Sigmoid colon (tissue), 7 donors: Measurements from ENCODE around the gene DRD2. TPM values are rescaled to one million over a fixed set of nuclear protein-coding genes. Genes with fewer than 3 reads are reported as not detected.

Experiments
- DNase-seq: peaks from one replicate; pipeline ENCODE4 v3.0.0-alpha.2; 2019
- H3K27ac ChIP-seq, 4 donors: fragments of 200-600 bp; sonication (generic); one replicate each; pipeline ENCODE4 v1.5.1; 2016 to 2019; ENCODE audit warnings: mild to moderate bottlenecking in 1 of 4
- H3K27me3 ChIP-seq, 3 donors: fragments of 200-600 bp; sonication (generic); one replicate each; pipeline ENCODE4 v1.5.1; 2019; ENCODE audit warnings: mild to moderate bottlenecking in 1 of 3
- H3K36me3 ChIP-seq, 4 donors: fragments of 200-600 bp; sonication (generic); one replicate each; pipeline ENCODE4 v1.5.1; 2016 to 2019
- H3K4me1 ChIP-seq, 4 donors: fragments of 200-600 bp; sonication (generic); one replicate each; pipeline ENCODE4 v1.5.1; 2017 to 2019
- H3K4me3 ChIP-seq, 4 donors: fragments of 200-600 bp; sonication (generic); one replicate each; pipeline ENCODE4 v1.5.1; 2017 to 2019; ENCODE audit warnings: mild to moderate bottlenecking in 2 of 4, moderate library complexity in 1 of 4
- H3K9me3 ChIP-seq, 4 donors: fragments of 200-600 bp in 3 of 4; sonication (generic) in 3 of 4; one replicate each; pipeline versions ENCODE4 v1.5.1 to v1.6.1; 2013 to 2019
- CTCF ChIP-seq, 4 experiments: fragments of 450-650 bp in 3 of 4; fragments of 200-600 bp in 1 of 4; IDR thresholded peaks; one replicate each; pipeline ENCODE4 v1.5.1; 2016 to 2019; ENCODE audit warnings: antibody characterized with exemption in 4 of 4, mild to moderate bottlenecking in 3 of 4, moderate library complexity in 2 of 4
- EP300 ChIP-seq, 4 donors: sonication (generic); formaldehyde crosslinking; IDR thresholded peaks; one replicate each; pipeline ENCODE4 v1.6.1; 2017; ENCODE audit warnings: antibody characterized with exemption in 4 of 4
- POLR2A ChIP-seq, 2 donors: fragments of 450-650 bp; IDR thresholded peaks; one replicate each; pipeline ENCODE4 v1.6.1; 2016; ENCODE audit warnings: antibody characterized with exemption in 2 of 2, mild to moderate bottlenecking in 2 of 2, moderate library complexity in 2 of 2
- POLR2AphosphoS5 ChIP-seq, 4 donors: sonication (generic); formaldehyde crosslinking; IDR thresholded peaks; one replicate each; pipeline ENCODE4 v1.6.1; 2017; ENCODE audit warnings: antibody characterized with exemption in 4 of 4
- WGBS, 2 donors: extraction: QIAGEN DNeasy Blood & Tissue Kit; methylation state at CpG; one replicate each; pipeline ENCODE4 v1.1.7; 2013; 5-methylcytosine and 5-hydroxymethylcytosine counted together
- intact Hi-C: fragments of 100-400 bp; cut with DNase I; formaldehyde crosslinking; loops from one replicate; pipeline ENCODE4 v1.15.1; 2023
- polyA plus RNA-seq, 3 donors: library from polyadenylated mRNA; stranded (reverse); fragments of 200-250 nt; gene quantifications; one replicate each; pipeline ENCODE4 v1.2.3, GENCODE V29; 2013
- total RNA-seq, 4 donors: library from RNA; depleted of rRNA; stranded (reverse); fragments of >200 nt; gene quantifications; one replicate each; pipeline ENCODE4 v1.1.0, GENCODE V29; 2016
- donor health status: healthy with polysubstance abuse.
- donor health status: Bipolar disorder and iron deficiency.
- donor health status: healthy.

The DRD2 gene
- total and polyA plus RNA-seq, 7 donors, result 0.19 to 1.2 (median 0.66) TPM; not detected in 2

- no peak overlapping the region for H3K27ac ChIP-seq
- no peaks in the 10 kb centered on the region for H3K27me3 ChIP-seq
- intact Hi-C loops, result no loop called here
- no peak overlapping the region for H3K4me3 ChIP-seq
- 89 to 93% methylated on average over 7 of the region's 7 CpGs for WGBS, 2 donors
- no peaks in the 10 kb centered on the region for H3K36me3 ChIP-seq
- DNase-seq, result peak; percentile 57
- no peaks in the 10 kb centered on the region for H3K4me1 ChIP-seq
- no peaks in the 10 kb centered on the region for H3K9me3 ChIP-seq
- TF ChIP-seq EP300 (IDR thresholded peaks at IDR 0.05), result no peak
- no peak for TF ChIP-seq POLR2AphosphoS5 (IDR thresholded peaks at IDR 0.05)
- no peak for TF ChIP-seq POLR2A (IDR thresholded peaks at IDR 0.05)
- no peak for TF ChIP-seq CTCF (IDR thresholded peaks at IDR 0.05)
Observed at GRCh38 chr11:113404859-113405430, 70.3 kb downstream of the DRD2 start.

- H3K27me3 ChIP-seq, result no peaks in the 10 kb centered on the region
- intact Hi-C loops, result no loop called here
- WGBS, 2 donors, result 8 to 17% methylated on average over 2 of the region's 2 CpGs
- H3K4me1 ChIP-seq, result no peaks in the 10 kb centered on the region
- no peak for TF ChIP-seq CTCF (IDR thresholded peaks at IDR 0.05)
- TF ChIP-seq POLR2A (IDR thresholded peaks at IDR 0.05), result no peak
- no peak for TF ChIP-seq EP300 (IDR thresholded peaks at IDR 0.05)
- no peak for TF ChIP-seq POLR2AphosphoS5 (IDR thresholded peaks at IDR 0.05)
- H3K9me3 ChIP-seq, result no peaks in the 10 kb centered on the region
- H3K27ac ChIP-seq, result no peak overlapping the region
- no peaks in the 10 kb centered on the region for H3K36me3 ChIP-seq
- no peak for DNase-seq
- no peak overlapping the region for H3K4me3 ChIP-seq
Observed at GRCh38 chr11:113401718-113402117, 73.5 kb downstream of the DRD2 start.

- WGBS, 2 donors, result 71 to 79% methylated on average over 5 of the region's 5 CpGs
- TF ChIP-seq EP300 (IDR thresholded peaks at IDR 0.05) (no peak), CTCF (IDR thresholded peaks at IDR 0.05) (no peak), POLR2AphosphoS5 (IDR thresholded peaks at IDR 0.05) (no peak)
- no peaks in the 10 kb centered on the region for H3K9me3 ChIP-seq
- intact Hi-C loops, result no loop called here
- no peak overlapping the region for H3K4me3 ChIP-seq
- no peak for DNase-seq
- no peaks in the 10 kb centered on the region for H3K4me1 ChIP-seq
- H3K27ac ChIP-seq, result no peak overlapping the region
- H3K36me3 ChIP-seq, result no peaks in the 10 kb centered on the region
- H3K27me3 ChIP-seq, result no peaks in the 10 kb centered on the region
Observed at GRCh38 chr11:113400631-113401230, 74.5 kb downstream of the DRD2 start.

- WGBS, 2 donors, result 87 to 89% methylated on average over 24 of the region's 24 CpGs
Observed at GRCh38 chr11:113398669-113399430, 76.3 kb downstream of the DRD2 start.

More at GRCh38 chr11:113398669-113399430, 76.3 kb downstream of the DRD2 start:
- Histone ChIP-seq H3K27me3 (no peaks in the 10 kb centered on the region), H3K9me3 (no peaks in the 10 kb centered on the region), H3K27ac (no peak overlapping the region), H3K4me3 (no peak overlapping the region), H3K36me3 (no peaks in the 10 kb centered on the region), H3K4me1 (no peaks in the 10 kb centered on the region)
- intact Hi-C loops, result no loop called here
- TF ChIP-seq EP300 (IDR thresholded peaks at IDR 0.05) (no peak), CTCF (IDR thresholded peaks at IDR 0.05) (no peak), POLR2A (IDR thresholded peaks at IDR 0.05) (no peak), POLR2AphosphoS5 (IDR thresholded peaks at IDR 0.05) (no peak)
- no peak for DNase-seq
